ENCODE results near the gene NEDD4L. TPM values are rescaled to one million over a fixed set of nuclear protein-coding genes. Genes with fewer than 3 reads are reported as not detected.

Gene NEDD4L
- polyA plus RNA-seq, 1 donor (not counting 4 experiments of a cell fraction or from before 2014, with no cell fraction given) = 52.6 TPM

DNA sequence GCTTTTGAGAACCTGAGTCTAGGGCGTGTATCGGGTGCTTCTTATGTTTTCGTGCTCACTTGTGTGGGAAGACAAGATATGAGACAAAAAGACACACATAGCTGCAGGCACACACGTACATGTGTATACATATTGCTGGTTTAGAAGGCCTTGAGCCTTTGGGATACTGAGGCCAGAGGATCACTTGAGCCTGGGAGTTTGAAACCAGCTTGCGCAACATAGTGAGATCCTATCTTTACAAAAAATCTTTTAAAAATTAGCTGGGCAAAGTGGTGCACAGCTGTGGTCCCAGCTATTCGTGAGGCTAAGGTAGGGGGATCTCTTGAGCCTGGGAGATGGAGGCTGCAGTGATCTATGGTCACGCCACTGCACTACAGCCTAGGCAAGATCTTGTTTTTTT is 18.8 kb upstream of the NEDD4L start:
- DNase-seq (ENCODE audit: low read depth, low spot score) = no peak
- no peaks in the 10 kb centered on the region for H3K36me3 ChIP-seq (ENCODE audit: control insufficient read depth in 2 of 2, extremely low read depth in 1 of 2, insufficient read depth in 2 of 2, low read length in 2 of 2)
- dilution Hi-C loops (cut with MboI; ENCODE audit: extremely low pct_ligation_motif_present, low sequenced_read_pairs) = loop anchor here (25.0 kb wide), 1 partner anchor 138 kb away; no protein-coding TSS in a partner anchor

DNA sequence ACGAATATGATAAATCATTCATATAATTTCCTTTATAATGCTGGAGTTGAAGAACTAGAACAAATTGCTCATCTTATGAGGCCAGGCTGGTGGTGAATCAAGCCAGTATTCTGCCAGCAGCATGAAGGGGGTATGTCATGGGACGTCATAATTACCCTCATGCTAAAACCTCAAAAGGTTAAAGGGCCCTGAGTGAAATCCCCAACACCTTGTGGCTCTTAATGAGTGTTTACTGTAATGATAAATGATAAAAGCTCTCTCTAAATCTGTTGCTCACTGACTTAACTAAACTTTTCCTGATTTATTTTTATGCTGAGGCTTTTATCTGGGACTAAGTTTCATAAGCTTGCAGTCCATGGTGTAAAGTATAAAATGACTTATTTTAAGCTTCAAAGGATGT is 18.3 kb upstream of the NEDD4L start:
- FAIRE-seq = no peak

More for the DNA sequence above, 18.8 kb upstream of the NEDD4L start:
- H3K27me3 ChIP-seq (ENCODE audit: control insufficient read depth, extremely low read depth, insufficient read depth, low read length) = peaks cover 12% of the 10 kb centered on the region
- no peak overlapping the region for H3K4me2 ChIP-seq (ENCODE audit: control insufficient read depth, extremely low read depth, insufficient read depth, low read depth, low read length)
- H3K9me1 ChIP-seq (ENCODE audit: control insufficient read depth, extremely low read depth, insufficient read depth, low read length) = no peaks in the 10 kb centered on the region
- H3K27ac ChIP-seq (ENCODE audit: control insufficient read depth, insufficient read depth, low read length) = no peak overlapping the region
- no peak overlapping the region for H3K4me3 ChIP-seq (ENCODE audit: control insufficient read depth in 2 of 3, extremely low read depth in 1 of 3, insufficient read depth in 2 of 3, low read depth in 1 of 3, low read length in 3 of 3)
- H3K9ac ChIP-seq (ENCODE audit: control insufficient read depth, extremely low read depth, insufficient read depth, low read length) = no peak overlapping the region
- TF ChIP-seq, protein P1, sequence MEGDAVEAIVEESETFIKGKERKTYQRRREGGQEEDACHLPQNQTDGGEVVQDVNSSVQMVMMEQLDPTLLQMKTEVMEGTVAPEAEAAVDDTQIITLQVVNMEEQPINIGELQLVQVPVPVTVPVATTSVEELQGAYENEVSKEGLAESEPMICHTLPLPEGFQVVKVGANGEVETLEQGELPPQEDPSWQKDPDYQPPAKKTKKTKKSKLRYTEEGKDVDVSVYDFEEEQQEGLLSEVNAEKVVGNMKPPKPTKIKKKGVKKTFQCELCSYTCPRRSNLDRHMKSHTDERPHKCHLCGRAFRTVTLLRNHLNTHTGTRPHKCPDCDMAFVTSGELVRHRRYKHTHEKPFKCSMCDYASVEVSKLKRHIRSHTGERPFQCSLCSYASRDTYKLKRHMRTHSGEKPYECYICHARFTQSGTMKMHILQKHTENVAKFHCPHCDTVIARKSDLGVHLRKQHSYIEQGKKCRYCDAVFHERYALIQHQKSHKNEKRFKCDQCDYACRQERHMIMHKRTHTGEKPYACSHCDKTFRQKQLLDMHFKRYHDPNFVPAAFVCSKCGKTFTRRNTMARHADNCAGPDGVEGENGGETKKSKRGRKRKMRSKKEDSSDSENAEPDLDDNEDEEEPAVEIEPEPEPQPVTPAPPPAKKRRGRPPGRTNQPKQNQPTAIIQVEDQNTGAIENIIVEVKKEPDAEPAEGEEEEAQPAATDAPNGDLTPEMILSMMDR (optimal IDR thresholded peaks at IDR 0.05 in 1 of 3, IDR thresholded peaks at IDR 0.05 in 1 of 3, conservative IDR thresholded peaks at IDR 0.05 in 1 of 3; ENCODE audit: extremely low read depth in 1 of 3, insufficient read depth in 2 of 3, low read length in 3 of 3) = no peak
- no peak for TF ChIP-seq EZH2 (IDR thresholded peaks at IDR 0.05; ENCODE audit: low read length)
- no peaks in the 10 kb centered on the region for H3K4me1 ChIP-seq (ENCODE audit: control insufficient read depth, extremely low read depth, insufficient read depth, low read length)
- FAIRE-seq = no peak
- no peaks in the 10 kb centered on the region for H3K9me3 ChIP-seq (ENCODE audit: control insufficient read depth, low read depth, low read length)
- H4K20me1 ChIP-seq (ENCODE audit: control insufficient read depth, extremely low read depth, insufficient read depth, low read length) = no peaks in the 10 kb centered on the region
- H2AFZ ChIP-seq (ENCODE audit: control insufficient read depth, low read length) = no peak overlapping the region
- no peaks in the 10 kb centered on the region for H3K79me2 ChIP-seq (ENCODE audit: control insufficient read depth, insufficient read depth, low read length)

More for the DNA sequence above, 18.3 kb upstream of the NEDD4L start:
- DNase-seq (ENCODE audit: low read depth, low spot score) = no peak
- no peak overlapping the region for H2AFZ ChIP-seq (ENCODE audit: control insufficient read depth, low read length)
- H3K4me3 ChIP-seq (ENCODE audit: control insufficient read depth in 2 of 3, extremely low read depth in 1 of 3, insufficient read depth in 2 of 3, low read depth in 1 of 3, low read length in 3 of 3) = no peak overlapping the region
- H3K9me3 ChIP-seq (ENCODE audit: control insufficient read depth, low read depth, low read length) = no peaks in the 10 kb centered on the region
- no peak overlapping the region for H3K4me2 ChIP-seq (ENCODE audit: control insufficient read depth, extremely low read depth, insufficient read depth, low read depth, low read length)
- dilution Hi-C loops (cut with MboI; ENCODE audit: extremely low pct_ligation_motif_present, low sequenced_read_pairs) = loop anchor here (25.0 kb wide), 1 partner anchor 138 kb away; no protein-coding TSS in a partner anchor
- no peaks in the 10 kb centered on the region for H4K20me1 ChIP-seq (ENCODE audit: control insufficient read depth, extremely low read depth, insufficient read depth, low read length)
- H3K9me1 ChIP-seq (ENCODE audit: control insufficient read depth, extremely low read depth, insufficient read depth, low read length) = no peaks in the 10 kb centered on the region
- no peaks in the 10 kb centered on the region for H3K4me1 ChIP-seq (ENCODE audit: control insufficient read depth, extremely low read depth, insufficient read depth, low read length)
- peaks cover 12% of the 10 kb centered on the region for H3K27me3 ChIP-seq (ENCODE audit: control insufficient read depth, extremely low read depth, insufficient read depth, low read length)
- no peaks in the 10 kb centered on the region for H3K79me2 ChIP-seq (ENCODE audit: control insufficient read depth, insufficient read depth, low read length)
- H3K36me3 ChIP-seq (ENCODE audit: control insufficient read depth in 2 of 2, extremely low read depth in 1 of 2, insufficient read depth in 2 of 2, low read length in 2 of 2) = no peaks in the 10 kb centered on the region
- H3K27ac ChIP-seq (ENCODE audit: control insufficient read depth, insufficient read depth, low read length) = no peak overlapping the region
- H3K9ac ChIP-seq (ENCODE audit: control insufficient read depth, extremely low read depth, insufficient read depth, low read length) = no peak overlapping the region
- no peak for TF ChIP-seq EZH2 (IDR thresholded peaks at IDR 0.05; ENCODE audit: low read length)
- TF ChIP-seq, protein P1 (optimal IDR thresholded peaks at IDR 0.05 in 1 of 3, IDR thresholded peaks at IDR 0.05 in 1 of 3, conservative IDR thresholded peaks at IDR 0.05 in 1 of 3; ENCODE audit: extremely low read depth in 1 of 3, insufficient read depth in 2 of 3, low read length in 3 of 3) = no peak

Data from keratinocyte (primary cell).